ENCODE measurements around the gene SPDYE4.
"Not testable (repeated sequence)": the region's sequence is repeated elsewhere in the genome, so short reads cannot be mapped to it uniquely, and the experiment has no call there.

DNA sequence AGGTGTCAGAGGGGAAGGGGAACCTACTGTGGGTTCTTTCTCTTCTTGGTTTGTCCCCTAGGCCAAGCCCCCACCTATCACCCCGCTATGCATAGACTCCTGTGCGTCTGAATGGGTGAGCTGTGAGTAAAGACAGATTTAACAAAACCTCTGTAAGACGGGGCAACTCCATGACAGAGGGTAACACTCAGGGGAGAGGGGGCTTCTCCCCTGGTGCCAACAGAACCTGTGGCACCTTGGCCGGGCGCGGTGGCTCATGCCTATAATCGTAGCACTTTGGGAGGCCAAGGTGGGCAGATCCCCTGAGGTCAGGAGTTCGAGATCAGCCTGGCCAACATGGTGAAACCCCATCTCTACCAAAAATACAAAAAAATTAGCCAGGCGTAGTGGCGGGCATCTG is 47.0 kb upstream of the SPDYE4 start:
- TF ChIP-seq, protein P1, sequence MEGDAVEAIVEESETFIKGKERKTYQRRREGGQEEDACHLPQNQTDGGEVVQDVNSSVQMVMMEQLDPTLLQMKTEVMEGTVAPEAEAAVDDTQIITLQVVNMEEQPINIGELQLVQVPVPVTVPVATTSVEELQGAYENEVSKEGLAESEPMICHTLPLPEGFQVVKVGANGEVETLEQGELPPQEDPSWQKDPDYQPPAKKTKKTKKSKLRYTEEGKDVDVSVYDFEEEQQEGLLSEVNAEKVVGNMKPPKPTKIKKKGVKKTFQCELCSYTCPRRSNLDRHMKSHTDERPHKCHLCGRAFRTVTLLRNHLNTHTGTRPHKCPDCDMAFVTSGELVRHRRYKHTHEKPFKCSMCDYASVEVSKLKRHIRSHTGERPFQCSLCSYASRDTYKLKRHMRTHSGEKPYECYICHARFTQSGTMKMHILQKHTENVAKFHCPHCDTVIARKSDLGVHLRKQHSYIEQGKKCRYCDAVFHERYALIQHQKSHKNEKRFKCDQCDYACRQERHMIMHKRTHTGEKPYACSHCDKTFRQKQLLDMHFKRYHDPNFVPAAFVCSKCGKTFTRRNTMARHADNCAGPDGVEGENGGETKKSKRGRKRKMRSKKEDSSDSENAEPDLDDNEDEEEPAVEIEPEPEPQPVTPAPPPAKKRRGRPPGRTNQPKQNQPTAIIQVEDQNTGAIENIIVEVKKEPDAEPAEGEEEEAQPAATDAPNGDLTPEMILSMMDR (IDR thresholded peaks at IDR 0.05), result not testable (repeated sequence)
- not testable (repeated sequence) for TF ChIP-seq POLR2A (IDR thresholded peaks at IDR 0.05)
